GM18858 (cell line): ENCODE results near the gene GNAQ.
A peak's percentile ranks its signal among the peaks of the same experiment; 100 is the strongest.

ENCODE experiments used
- ATAC-seq: cut with Tn5 transposase; IDR thresholded peaks from one replicate; pipeline ENCODE4 v1.9.1; 2021; ENCODE audit not compliant: unreplicated experiment

Gene GNAQ

DNA sequence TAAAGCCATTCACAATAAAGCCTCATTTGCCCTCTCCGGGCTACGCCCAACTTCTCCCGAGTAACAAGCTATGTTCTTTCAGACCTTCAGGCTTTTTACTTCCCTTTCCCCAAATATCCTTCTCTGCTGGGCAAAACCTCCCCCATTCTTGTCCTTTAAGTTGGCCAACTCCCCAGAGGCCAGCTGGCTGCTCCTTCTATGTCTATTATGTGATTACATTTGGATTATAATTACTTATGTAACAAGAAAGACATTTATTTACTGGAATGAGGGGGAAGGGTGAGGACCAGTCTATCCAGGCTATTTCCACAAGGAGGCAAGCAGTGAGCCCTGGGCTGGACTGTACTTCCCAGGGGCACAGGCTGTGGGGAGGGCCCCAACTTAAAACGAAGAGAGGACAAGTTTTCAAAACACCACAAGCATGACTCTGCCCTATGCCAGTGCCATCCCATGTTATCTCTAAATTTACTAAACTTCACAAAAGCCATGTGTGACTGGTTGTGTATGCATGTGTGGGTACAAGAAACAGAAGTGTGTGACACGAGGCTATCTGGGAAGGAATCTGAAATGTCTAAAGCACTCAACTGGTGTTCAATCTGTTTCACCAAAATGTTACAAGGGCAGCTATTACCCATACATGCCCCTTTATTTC, 84.5 kb downstream of the GNAQ start:
- no peak for ATAC-seq

DNA sequence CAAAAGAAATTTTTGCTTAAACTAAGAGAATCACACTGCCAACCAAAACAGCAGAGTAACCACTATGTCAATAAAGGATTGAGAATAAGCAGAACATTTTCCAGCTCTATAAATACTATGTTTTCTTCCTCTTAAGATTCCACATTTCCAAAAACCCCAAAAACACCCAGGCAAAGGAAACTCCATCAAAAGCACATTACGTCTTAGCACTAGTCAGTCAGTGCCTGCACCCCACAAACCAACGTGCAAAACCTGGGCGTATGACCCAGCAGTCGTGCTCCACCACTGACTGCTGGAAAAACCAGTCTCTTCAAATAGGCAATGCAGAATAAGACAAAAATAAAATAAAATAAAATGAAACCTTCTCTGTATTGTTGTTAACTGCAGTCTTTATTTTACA, 85.3 kb downstream of the GNAQ start:
- no peak for ATAC-seq

GRCh38 chr9:77945798-77946197, 85.8 kb downstream of the GNAQ start:
- ATAC-seq = no peak

DNA sequence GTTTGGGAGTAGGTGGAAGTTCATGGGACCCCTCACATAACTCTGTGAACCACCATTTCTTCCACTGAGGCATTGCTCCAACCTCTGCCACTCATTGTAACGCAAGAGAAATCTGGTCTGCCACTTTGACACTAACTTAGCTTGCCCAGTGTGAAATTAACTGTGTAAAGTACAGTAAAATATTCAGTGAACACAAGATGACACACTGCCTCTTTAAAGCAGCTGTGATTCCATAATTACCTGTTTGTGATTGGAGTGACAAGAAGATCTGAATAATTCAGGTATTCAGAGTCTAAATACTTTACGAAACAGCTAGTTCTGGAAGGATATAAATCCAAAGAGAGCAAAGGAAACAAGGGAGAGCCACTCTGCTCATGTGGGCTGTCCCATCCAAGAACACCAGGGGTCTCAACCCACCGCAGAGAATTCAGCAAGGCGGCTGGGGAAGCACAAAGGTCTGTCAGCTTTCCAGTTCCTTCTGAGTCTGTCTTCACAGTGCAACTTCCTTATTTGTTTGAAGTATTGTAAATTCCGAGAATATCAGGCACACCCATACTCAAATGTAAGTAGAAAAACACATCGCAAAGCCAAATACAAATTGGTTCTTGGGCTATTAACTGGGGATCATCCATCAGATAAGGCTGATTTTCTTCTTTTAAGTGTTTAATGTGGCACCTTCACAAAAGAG, 86.9 kb downstream of the GNAQ start:
- no peak for ATAC-seq

- no peak for ATAC-seq
These were observed 88.6 kb downstream of the GNAQ start for GRCh38 chr9:77943057-77943456.

DNA sequence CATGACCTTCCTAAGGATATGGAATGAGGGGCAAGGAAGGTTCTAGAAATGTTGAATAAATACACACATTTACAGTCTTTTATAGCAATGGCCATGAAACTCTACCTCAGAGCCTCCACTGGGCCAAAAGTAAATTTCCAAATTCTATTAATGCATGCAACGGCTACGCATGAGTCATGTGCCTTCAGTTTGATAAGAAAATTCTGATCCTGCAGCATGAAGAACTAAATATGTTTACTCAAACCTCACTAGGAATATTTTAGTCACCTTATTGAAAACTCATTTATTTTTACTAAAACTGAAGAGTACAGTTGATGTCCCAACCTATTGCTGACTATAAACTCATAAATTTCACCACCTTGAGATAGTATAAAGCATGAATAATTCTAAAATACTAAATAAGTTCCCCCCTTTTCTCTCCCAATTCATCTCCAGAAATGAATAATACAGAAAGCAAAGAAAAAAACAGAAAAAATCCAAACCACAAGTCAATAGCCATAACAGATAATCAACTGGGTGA, 92.4 kb downstream of the GNAQ start:
- no peak for ATAC-seq

GRCh38 chr9:77938163-77938562, 93.4 kb downstream of the GNAQ start:
- ATAC-seq = no peak

GRCh38 chr9:77935974-77936373, 95.6 kb downstream of the GNAQ start:
- no peak for ATAC-seq

DNA sequence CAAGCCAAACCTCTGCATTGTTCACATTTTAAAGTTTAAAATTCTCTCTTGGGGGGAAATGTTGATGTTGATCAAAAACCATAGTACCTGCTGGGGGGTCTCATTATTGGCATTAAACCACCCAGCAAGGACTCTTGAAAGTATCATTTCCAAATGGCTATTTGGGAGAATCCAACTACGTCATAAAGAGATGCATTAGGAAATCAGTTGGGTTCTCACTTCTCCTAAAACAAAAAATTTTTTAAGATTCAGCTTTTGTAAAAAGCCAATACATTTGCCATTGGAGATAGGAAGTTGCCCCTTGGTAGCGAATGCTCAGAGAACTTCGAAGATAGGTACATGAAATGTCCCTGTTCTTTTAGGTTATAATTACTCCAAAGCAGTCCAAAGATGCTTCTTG, 96.4 kb downstream of the GNAQ start:
- ATAC-seq = no peak

DNA sequence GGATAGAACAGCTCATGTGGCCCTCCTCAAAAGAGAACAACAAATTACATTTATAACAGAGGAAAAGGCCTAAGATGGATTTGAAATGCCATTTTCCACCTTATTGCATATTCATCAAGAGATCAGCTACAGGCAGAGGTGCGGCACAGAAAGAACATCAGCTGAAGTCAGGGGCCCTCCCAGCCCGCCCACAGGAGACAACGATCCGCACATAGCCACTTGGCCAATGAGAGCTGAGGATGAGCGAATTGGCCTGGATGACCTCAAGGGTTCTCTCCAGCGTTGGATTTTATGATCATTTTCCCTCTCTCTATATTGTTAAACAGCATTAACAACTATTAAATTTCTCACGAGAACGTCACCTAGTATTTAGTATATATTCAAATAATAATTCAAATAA, 97.6 kb downstream of the GNAQ start:
- ATAC-seq = no peak

DNA sequence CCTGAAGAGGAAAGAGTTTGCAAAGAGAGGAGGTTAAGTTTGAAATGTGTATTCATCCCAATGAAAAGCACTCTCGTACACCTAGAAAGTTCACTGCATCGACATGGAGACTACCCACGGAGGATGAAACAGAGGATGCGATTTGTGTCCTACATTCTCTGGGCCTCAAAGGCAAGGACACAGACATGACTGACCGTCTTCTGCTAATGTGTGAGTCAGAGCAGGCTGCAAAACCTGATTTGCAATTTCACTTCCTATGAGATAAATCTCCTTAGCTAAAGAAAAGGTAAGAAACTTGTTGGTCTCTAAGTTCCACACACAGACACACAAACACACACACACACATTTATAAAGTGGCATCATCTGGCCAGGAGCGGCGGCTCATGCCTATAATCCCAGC, 98.6 kb downstream of the GNAQ start:
- ATAC-seq = no peak

DNA sequence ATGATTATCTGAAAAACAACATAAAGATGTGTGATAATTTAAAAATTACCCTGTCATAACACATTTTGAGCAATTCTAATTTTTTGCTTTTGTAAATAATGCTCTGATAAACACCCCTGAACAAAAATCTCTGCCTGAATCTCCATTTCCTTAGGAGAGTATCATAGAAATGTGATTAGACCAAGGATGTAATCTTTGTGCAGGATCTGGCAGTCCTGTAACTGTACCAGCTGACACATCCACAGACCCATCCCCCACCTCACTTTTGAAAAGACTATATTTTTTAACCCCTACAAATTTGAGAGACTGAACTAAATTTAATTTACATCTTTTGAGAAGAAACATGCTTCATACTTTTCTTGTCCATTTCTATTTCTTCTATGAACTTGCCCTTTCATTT, 101.7 kb downstream of the GNAQ start:
- ATAC-seq = no peak

GRCh38 chr9:77927265-77927664, 104.3 kb downstream of the GNAQ start:
- no peak for ATAC-seq

GRCh38 chr9:77926371-77926878, 105.2 kb downstream of the GNAQ start:
- no peak for ATAC-seq

DNA sequence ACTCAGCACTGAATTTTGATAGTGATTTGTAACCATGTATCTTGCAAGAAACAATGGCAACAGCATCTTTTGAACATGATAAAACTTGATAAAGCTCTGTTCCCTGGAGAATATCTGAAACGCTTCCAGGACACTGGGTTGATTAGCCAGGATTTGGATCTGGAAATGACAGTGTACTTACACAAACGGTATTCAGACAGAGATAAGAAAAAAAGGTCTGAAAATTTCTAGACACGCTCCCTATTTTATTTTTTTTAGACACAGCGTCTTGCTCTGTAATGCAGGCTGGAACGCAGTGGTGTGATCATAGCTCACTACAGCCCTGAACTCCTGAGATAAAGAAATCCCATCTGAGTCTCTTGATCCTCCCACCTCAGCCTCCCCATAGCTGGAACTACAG, 109.0 kb downstream of the GNAQ start:
- ATAC-seq = no peak

- no peak for ATAC-seq
These were observed 113.8 kb downstream of the GNAQ start for GRCh38 chr9:77917800-77918199.

DNA sequence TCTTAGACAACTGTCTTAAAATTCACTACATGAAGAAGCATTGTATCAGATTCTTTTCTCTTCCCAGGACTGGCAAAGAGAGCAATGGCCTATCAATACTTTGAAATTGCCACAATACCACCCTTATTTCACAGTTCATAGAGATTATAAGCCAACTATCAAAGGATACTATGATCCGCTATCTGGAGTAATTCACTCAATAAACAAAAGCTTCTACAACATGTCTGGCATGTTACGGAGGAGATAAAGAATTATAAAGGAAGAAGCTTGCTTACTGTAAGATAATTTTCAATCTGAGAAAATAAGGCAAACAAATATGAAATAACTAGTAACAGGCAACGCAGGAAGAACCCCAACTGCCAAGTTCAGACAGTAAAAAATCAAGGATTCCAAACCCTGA, 114.8 kb downstream of the GNAQ start:
- ATAC-seq = no peak

DNA sequence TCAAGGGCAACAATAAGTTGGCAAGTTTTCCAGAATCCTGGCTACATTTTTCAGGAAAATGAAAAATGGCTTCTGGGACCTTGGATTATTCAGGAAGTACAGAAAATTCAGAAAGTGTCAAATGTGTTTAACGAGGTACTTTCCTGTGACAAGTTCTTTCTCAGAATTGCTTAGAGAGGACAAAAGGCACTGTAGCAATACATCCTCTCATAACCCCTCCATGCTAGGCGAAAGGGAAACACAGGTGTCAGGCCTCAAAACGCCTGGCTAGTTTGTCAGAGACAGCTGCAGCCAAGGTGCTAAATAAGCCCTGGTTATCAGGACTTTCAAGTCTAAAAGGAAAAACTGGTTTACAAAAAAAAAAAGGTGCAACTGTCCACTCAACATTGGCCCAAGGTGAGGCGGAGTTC, 115.2 kb downstream of the GNAQ start:
- peak; percentile 74 for ATAC-seq

DNA sequence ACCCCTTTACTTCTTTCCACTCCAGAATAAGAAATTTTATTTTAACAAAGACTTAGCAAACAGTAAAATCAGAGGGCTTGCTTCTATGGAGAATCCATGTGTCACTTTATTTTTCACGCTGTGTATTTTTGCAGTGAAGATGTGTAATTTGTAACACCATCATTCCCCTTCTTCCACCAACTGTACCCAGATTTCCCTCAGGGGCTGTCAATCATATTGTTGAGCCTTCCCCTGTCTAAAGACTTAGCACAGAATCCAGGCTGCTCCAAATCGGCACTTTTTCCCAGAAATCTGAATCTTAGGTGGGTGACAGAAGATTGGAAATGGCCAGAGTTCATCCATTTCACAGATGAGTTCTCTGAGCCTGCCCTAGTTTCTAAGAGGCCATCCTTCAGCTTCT, 115.9 kb downstream of the GNAQ start:
- ATAC-seq = no peak

DNA sequence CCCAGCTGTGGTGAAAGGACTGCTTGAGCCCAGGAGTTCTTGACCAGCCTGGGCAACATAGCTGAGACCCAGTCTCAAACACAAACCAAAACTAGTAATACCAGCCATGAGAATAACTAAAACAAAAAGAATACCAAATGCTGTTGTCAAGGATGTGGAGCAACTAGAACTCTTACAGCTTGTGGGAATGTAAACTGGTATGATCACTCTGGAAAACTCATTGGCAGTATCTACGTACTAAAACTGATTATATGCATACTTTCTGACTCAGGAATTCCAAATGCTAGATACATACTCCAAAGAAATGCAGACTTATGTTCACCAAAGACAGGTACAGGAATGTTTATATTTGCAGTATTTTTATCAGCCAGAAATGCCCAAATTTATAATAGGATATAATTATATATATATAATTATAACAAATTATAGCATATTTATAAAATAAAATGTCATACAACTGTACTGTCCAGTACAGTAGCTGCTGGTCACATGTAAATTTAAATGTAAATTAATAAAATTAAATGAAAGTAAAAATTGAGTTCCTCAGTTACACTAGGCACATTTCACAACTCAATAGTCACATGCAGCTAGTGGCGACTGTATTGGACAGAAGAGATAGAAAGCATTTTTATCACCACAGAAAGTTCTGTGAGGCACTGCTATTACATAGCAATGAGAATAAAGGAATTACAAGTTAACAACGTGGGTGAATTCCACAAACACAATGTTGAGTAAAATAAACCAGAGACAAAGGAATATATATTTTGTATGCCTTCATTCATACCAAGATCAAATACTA, 118.5 kb downstream of the GNAQ start:
- ATAC-seq = no peak

DNA sequence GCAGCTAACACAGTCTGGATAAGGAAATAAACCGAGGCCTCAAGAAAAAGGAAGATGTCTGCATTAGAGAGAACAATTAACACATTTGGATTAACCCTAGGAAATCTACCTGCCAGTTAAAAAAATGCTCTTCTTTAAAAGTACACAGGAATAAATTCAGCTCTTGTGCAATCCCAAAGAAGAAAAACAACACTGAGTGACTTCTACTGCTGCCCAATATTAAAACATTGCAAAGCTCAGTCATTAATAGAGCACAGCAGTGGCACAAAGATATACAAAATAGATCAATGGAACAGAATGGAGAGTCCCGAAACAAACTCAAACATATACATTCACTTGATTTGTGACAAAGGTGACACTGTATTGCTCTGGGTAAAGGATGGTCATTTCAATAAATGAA, 119.7 kb downstream of the GNAQ start:
- no peak for ATAC-seq

- no peak for ATAC-seq
These were observed 121.4 kb downstream of the GNAQ start for GRCh38 chr9:77910194-77910621.
